ENCODE measurements around the gene DHX30. TPM values are rescaled to one million over a fixed set of nuclear protein-coding genes. Genes with fewer than 3 reads are reported as not detected.

Gene DHX30
- total and polyA plus RNA-seq, 2 donors: 41.8 to 52.0 TPM

DNA sequence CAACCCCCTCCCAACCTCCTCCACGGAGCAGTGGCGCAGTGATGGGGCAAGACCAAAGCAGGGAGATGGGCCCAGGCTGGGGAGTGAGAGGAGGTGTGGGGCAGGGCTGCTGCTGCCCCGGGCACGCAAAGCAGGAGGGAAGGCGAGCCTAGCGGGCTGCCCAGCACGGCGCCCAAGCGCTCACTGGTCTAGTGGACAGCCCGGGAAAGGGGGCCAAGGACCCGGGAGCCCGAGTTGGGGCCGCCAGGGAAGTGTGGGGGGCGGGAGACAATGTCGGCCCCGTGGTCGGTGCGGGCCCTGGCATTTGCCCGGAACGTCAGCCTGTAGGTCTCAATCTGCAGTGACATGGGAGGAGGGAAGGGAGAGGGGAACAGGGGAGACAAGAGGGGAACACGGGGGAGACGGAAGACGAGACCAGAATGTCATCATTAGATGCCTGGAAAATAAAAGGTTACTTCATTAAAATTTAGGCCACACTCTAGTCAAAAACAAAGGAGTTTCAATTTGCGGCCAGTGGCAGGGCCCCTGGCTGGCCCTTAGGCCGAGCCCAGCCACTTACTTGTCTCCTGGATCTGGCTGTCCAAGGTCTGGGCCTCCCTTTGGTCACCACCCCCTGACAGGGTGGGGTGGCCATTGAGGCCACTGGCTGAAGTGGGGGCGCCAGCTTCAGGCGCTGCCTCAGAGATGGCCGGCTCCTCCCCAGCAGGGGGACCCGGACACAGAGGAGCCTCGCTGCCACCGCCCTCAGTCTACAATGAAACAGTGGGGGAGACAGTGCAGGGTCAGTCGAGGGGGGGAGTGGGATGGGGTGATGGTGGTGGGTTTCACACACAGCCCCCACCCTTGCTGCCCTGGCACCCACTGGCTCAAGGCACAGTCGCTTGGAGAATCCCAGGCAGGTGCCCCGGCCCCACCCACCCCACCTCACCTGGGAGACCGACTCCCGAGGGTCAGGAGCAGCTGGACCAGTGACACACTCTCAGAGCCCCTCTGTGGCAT, 50.0 kb downstream of the DHX30 start:
- no peak overlapping the region for H3K27ac ChIP-seq (ENCODE audit: low read depth)
- 86% methylated on average over 36 of the region's 36 CpGs for WGBS
- DNase-seq (ENCODE audit: extremely low spot score): no peak
- H3K36me3 ChIP-seq (ENCODE audit: insufficient read depth): no peaks in the 10 kb centered on the region
- no peaks in the 10 kb centered on the region for H3K4me1 ChIP-seq (ENCODE audit: insufficient read depth)
- no peak overlapping the region for H3K4me3 ChIP-seq (ENCODE audit: low read depth, low read length)

DNA sequence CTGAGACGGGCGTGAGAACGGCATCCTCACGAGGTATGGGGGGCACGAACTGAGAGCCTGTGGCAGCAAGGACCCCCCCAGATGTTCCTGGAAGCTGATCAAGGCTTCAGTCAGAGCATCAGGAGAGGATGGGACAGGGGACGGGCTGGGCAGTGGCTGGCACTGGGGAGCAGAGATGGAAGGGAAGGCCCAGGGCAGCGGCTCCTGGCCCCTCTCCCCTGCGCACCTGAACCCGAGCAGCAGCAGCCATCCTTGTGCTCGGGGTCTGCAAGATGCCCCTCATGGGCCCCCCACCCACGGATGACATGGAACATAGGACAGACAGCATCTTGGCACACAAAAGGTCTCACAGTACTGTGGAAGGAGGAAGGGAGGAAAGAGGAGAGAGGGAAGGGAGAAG, 51.3 kb downstream of the DHX30 start:
- no peak overlapping the region for H3K27ac ChIP-seq (ENCODE audit: low read depth)
- H3K4me3 ChIP-seq (ENCODE audit: low read depth, low read length): no peak overlapping the region
- no peaks in the 10 kb centered on the region for H3K4me1 ChIP-seq (ENCODE audit: insufficient read depth)
- WGBS: 85% methylated on average over 11 of the region's 11 CpGs
- no peak for DNase-seq (ENCODE audit: extremely low spot score)
- no peaks in the 10 kb centered on the region for H3K36me3 ChIP-seq (ENCODE audit: insufficient read depth)

DNA sequence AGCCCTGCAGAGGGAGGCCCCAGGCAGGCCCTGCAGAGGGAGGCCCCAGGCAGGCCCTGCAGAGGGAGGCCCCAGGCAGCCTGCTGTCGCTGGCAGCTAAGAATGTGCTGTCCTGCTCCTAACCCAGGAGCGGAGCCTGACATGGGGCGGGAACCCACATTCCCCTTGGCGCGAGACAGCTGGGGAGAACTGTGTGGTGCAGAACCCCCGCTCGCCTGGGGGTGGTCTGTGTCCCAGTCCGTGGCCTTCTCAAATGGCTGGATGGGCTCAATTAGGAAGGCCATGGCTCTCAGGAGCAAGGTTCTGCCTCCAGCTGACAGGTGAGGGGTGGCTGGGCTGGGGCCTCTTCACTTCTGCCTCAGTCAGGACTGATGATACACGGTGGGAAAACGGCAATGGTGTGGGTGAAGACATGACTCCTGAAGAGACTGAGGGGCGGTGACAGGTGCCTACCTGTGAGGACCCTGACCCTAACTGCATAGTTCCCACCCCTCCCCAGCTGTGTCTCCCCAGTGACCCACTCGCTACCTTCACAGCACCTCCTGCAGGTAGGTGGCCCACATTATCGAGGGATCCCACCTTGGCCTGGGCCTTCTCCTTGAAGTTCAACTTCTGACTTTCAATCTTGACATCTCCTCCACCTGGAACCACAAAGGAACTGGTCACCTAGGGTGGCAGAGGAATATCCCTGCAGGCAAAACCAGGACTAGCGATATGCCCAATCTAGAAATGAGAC, 52.0 kb downstream of the DHX30 start:
- 88% methylated on average over 14 of the region's 14 CpGs for WGBS
- DNase-seq (ENCODE audit: extremely low spot score): no peak
- H3K4me1 ChIP-seq (ENCODE audit: insufficient read depth): no peaks in the 10 kb centered on the region
- H3K4me3 ChIP-seq (ENCODE audit: low read depth, low read length): no peak overlapping the region
- no peaks in the 10 kb centered on the region for H3K36me3 ChIP-seq (ENCODE audit: insufficient read depth)
- no peak overlapping the region for H3K27ac ChIP-seq (ENCODE audit: low read depth)

DNA sequence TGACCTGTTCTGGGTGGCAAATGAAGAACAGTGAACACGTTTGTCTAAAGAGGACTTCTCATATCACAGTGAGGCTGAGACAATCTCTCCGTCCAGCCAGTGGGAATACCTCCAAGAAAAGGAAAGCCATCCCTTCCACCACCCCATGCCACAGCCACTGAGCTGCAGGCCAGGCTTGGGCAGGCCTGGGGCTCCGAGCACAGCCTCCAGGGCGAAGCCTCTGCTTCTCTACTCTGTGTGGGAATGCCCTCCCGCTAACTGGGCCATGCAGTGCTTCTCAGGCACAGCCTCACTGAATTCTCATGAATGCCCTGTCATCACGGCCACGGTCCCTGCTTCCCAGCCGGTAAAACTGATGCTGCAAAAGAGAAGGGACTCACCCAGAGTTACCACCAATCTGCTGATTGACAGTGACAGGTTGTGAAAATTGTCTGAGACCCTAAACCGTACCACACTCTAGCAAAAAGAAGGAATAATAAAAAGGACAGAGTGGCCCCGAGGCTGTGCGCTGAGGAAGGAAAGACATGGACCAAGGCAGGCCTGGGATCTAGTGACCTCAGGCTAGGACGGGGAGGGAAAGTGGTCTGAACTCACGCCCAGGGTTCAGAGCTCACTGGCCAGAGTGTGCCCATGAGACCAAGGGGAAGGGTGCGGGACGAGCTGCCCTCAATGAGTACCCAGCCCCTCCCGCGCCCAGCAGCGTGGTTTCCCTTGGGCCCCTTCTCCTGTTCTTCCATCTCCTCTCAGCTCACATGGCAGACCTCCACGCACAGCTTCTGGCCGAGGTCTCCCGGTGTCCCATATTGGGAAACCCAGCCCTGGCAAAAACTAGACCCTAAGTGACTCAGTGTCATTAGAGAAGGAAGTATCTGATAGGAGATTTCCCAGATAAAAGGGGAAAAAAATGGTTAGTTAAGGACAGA, 52.8 kb downstream of the DHX30 start:
- H3K36me3 ChIP-seq (ENCODE audit: insufficient read depth): no peaks in the 10 kb centered on the region
- no peak for DNase-seq (ENCODE audit: extremely low spot score)
- H3K4me3 ChIP-seq (ENCODE audit: low read depth, low read length): no peak overlapping the region
- H3K27ac ChIP-seq (ENCODE audit: low read depth): no peak overlapping the region
- no peaks in the 10 kb centered on the region for H3K4me1 ChIP-seq (ENCODE audit: insufficient read depth)
- WGBS: 88% methylated on average over 21 of the region's 21 CpGs

DNA sequence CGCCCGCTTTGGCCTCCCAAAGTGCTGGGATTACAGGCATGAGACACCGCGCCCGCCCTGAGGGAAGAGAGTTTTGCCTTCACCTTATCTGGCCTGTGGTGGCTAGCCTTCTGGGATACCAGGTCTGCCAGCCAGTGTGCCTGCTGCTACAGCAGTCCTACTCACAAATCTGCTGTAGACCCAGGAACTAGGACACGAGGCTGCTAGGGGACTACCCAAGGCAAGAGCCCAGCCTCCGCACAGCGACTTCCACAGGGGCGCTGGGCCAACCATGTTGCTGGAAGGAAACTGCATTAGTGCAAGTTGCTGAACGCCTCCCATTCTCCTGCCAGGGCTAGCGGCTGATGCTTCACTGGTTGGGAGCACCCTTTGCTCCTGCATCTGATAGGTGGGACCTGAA, 53.7 kb downstream of the DHX30 start:
- DNase-seq (ENCODE audit: extremely low spot score): no peak
- WGBS: 91% methylated on average over 11 of the region's 11 CpGs
- Histone ChIP-seq H3K27ac (ENCODE audit: low read depth) (no peak overlapping the region), H3K4me3 (ENCODE audit: low read depth, low read length) (no peak overlapping the region), H3K36me3 (ENCODE audit: insufficient read depth) (no peaks in the 10 kb centered on the region), H3K4me1 (ENCODE audit: insufficient read depth) (no peaks in the 10 kb centered on the region)

DNA sequence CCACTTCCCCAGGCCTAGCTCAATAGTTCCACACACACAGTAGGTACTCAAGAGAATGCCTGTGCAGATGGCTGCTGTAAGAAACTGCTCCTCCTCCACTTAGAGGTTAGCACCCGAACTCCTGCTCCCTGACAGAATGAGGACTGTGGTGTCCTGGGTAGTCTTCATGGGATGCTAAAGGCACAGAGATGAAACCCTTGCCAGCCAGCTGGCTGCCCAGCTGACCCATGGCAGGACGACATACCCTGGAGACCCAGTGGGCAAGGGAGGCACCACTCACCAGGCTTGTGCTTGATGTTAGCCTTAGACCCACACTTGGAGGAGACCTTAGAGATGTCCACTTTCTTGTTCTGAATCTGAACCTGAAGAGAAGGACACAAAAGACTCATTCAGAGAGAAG, 54.2 kb downstream of the DHX30 start:
- Histone ChIP-seq H3K4me1 (ENCODE audit: insufficient read depth) (no peaks in the 10 kb centered on the region), H3K4me3 (ENCODE audit: low read depth, low read length) (no peak overlapping the region), H3K36me3 (ENCODE audit: insufficient read depth) (no peaks in the 10 kb centered on the region), H3K27ac (ENCODE audit: low read depth) (no peak overlapping the region)
- WGBS: 89% methylated on average over 2 of the region's 2 CpGs
- DNase-seq (ENCODE audit: extremely low spot score): no peak

DNA sequence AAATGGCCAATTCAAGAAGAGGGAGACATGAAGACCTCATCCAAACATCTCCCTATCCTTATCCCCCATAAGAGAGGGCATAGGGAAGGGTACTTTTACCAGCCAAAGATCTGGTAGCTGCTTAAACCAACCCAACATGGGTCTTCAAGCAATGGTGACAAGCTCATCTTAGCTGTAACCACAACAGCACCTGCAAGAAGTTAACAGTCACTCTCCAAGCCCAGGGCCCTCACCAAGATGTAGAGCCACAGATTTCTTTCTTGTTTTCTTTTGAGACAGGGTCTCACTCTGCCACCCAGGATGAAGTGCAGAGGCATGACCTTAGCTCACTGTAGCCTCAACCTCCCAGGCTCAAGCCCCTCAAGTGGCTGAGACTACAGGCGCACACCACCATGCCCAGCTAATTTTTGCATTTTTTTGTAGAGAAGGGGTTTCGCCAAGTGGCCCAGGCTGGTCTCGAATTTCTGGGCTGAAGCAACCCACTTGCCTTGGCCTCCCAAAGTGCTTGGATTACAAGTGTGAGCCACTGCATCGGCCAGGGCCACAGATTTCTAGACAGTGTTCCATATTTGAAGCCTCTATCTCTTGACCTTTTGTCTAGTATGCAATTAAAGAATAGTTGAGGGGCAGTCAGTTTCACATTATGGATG, 57.1 kb downstream of the DHX30 start:
- no peaks in the 10 kb centered on the region for H3K4me1 ChIP-seq (ENCODE audit: insufficient read depth)
- peaks cover 3% of the 10 kb centered on the region for H3K36me3 ChIP-seq (ENCODE audit: insufficient read depth)
- WGBS: 92% methylated on average over 4 of the region's 4 CpGs
- DNase-seq (ENCODE audit: extremely low spot score): no peak
- H3K27ac ChIP-seq (ENCODE audit: low read depth): no peak overlapping the region
- no peak overlapping the region for H3K4me3 ChIP-seq (ENCODE audit: low read depth, low read length)

DNA sequence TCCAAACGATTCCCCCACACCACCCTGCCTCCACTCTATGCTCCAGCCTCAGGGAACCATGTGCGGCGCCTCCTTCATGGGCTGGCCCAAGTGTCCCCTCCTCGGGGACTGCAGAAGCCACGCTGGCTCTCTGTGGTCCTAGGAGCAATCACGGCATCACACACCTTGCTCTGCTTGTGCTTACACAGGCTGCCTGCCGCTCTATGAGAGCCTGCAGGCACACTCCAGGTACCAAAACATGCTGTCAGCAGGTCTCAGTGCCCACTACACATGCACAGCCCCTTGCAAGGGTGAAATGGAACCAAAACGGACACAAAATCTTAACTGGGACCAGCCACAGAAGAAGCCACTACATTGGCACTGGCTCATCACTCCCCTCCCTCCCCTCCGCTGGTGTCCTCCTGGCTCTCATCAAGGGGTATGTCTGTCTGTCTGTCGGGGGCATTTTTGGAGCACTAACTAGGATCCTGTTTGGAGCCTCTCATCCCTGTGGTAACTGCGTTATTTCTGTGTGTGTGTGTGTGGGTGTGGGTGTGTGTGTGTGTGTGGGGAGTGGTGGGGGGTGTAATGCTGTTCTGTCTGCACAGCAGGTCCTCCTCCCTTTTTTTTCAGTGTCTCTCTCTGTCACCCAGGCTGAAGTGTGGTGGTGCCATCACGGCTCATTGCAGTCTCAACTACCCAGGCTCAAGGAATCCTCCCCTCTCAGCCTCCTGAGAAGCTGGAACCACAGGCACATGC, 60.6 kb downstream of the DHX30 start:
- no peak for DNase-seq (ENCODE audit: extremely low spot score)
- WGBS: 91% methylated on average over 12 of the region's 12 CpGs
- H3K4me3 ChIP-seq (ENCODE audit: low read depth, low read length): no peak overlapping the region
- no peaks in the 10 kb centered on the region for H3K4me1 ChIP-seq (ENCODE audit: insufficient read depth)
- peaks cover 3% of the 10 kb centered on the region for H3K36me3 ChIP-seq (ENCODE audit: insufficient read depth)
- H3K27ac ChIP-seq (ENCODE audit: low read depth): no peak overlapping the region

DNA sequence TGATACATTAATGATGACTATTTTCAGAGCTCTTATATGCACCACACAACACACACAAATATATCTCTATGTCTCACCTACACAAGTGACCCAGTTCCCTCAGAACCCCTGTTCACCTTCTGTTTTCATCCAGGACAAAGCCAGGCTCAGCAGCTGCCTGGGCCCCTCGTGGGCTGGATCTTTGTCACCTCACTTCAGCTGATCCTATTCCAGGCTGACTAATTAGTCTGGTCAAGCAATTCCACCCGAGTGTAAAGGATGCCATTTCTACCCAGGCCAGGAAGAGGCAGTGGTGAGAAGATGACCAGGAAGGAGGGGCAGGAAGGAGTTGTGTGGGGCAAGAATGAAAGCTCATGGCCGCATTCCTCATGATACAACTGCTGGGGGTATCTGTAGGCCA, 62.3 kb downstream of the DHX30 start:
- WGBS: 52% methylated on average over 3 of the region's 3 CpGs
- peaks cover 3% of the 10 kb centered on the region for H3K36me3 ChIP-seq (ENCODE audit: insufficient read depth)

DNA sequence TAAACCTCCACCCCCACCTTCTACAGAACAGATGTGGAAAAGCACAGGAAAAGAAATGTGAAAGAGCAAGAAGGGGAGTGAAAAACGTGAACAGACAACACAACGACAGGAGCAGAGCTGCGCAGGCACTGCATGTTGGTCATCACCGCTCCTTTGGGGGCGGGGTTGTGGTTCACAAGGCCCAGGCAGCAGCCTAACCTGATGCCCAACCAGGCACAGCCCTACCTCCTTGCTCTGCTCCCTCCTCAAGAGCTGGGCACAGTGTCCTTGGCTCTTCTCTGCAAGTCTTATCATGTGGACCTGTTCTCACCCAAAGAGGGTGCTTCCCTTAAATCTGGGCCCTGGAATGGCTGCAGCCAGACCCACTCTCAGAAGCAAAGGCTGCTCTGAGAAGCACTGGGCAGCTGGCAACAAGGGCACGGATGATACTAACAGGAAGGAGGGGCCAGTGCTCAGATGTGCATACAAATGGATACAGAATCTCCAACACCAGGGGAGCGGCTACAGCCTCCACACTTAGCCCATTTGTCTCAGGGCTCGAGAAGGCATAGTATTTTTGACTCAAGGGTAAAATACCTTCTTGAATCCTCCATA, 64.6 kb downstream of the DHX30 start:
- Histone ChIP-seq H3K4me1 (ENCODE audit: insufficient read depth) (no peaks in the 10 kb centered on the region), H3K36me3 (ENCODE audit: insufficient read depth) (peaks cover 6% of the 10 kb centered on the region), H3K27ac (ENCODE audit: low read depth) (no peak overlapping the region), H3K4me3 (ENCODE audit: low read depth, low read length) (no peak overlapping the region)
- 92% methylated on average over 8 of the region's 8 CpGs for WGBS
- no peak for DNase-seq (ENCODE audit: extremely low spot score)

More for the DNA sequence above, 62.3 kb downstream of the DHX30 start:
- no peak for DNase-seq (ENCODE audit: extremely low spot score)
- no peak overlapping the region for H3K27ac ChIP-seq (ENCODE audit: low read depth)
- no peak overlapping the region for H3K4me3 ChIP-seq (ENCODE audit: low read depth, low read length)
- no peaks in the 10 kb centered on the region for H3K4me1 ChIP-seq (ENCODE audit: insufficient read depth)

DNA sequence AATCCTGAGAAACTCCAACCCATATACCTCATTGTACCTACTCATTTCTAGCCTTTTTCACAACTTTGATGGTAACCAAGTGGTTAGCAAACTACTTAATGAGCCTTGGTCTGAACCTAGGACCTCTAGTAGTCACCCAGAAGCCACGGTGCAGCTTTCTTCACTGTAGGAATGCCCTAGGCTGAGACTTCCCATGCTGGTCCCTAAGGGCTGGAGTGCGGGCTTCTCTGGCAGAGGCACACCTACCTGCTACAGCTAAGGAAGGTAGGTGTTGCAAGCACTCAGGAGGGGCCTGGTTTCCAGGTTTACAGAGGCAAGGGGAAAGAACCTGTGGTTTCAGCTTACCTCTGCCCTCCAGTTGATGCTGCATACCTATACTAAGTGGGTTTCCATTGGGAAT, 65.4 kb downstream of the DHX30 start:
- Histone ChIP-seq H3K36me3 (ENCODE audit: insufficient read depth) (peaks cover 6% of the 10 kb centered on the region), H3K27ac (ENCODE audit: low read depth) (no peak overlapping the region), H3K4me3 (ENCODE audit: low read depth, low read length) (no peak overlapping the region), H3K4me1 (ENCODE audit: insufficient read depth) (no peaks in the 10 kb centered on the region)
- no peak for DNase-seq (ENCODE audit: extremely low spot score)
- WGBS: 100% methylated on average over 2 of the region's 2 CpGs

DNA sequence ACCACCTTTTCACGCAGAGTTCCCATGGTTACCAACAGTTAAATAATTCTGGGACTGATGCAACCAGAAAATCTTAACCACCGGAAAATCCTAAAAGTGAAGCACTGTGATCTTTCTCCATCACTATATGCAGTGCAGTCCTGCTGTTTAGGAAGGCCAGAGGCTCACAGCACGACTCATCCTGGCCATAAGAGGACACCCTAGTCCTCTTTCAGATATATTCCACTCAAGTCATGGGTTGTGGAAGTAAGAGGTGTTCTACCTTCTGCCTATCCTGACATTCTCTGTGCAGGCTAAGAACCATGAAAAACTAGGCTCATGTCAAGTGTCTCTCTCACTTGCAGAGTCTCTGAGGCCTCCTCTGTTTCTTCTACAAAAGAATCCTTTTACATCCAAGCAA, 67.2 kb downstream of the DHX30 start:
- 86% methylated on average over 3 of the region's 3 CpGs for WGBS
- Histone ChIP-seq H3K27ac (ENCODE audit: low read depth) (no peak overlapping the region), H3K36me3 (ENCODE audit: insufficient read depth) (peaks cover 3% of the 10 kb centered on the region), H3K4me3 (ENCODE audit: low read depth, low read length) (no peak overlapping the region), H3K4me1 (ENCODE audit: insufficient read depth) (no peaks in the 10 kb centered on the region)
- DNase-seq (ENCODE audit: extremely low spot score): no peak
